HepG2 (cell line): ENCODE data around the gene MYO1G.

ENCODE experiments used
- BCLAF1 ChIP-seq: fragments of 450-650 bp; IDR thresholded peaks from 2 replicates; pipeline ENCODE4 v1.6.1; 2017; ENCODE audit warnings: mild to moderate bottlenecking
- CTCF ChIP-seq: sonication (generic); formaldehyde crosslinking; IDR thresholded peaks from 2 replicates; pipeline ENCODE4 v1.5.0; 2020; ENCODE audit warnings: mild to moderate bottlenecking, missing genetic modification reagents, moderate library complexity
- EP300 ChIP-seq, 3 experiments: sonication (generic) in 1 of 3; formaldehyde crosslinking in 1 of 3; IDR thresholded peaks; 2 replicates each; pipeline versions ENCODE4 v1.5.1 to v1.6.1; 2011 to 2020; ENCODE audit warnings: low read depth in 2 of 3, low read length in 2 of 3, borderline replicate concordance in 1 of 3, improper control_type of control experiment in 1 of 3, mild to moderate bottlenecking in 1 of 3, missing genetic modification reagents in 1 of 3, moderate library complexity in 1 of 3
- GABPA ChIP-seq, 2 experiments: IDR thresholded peaks; 2 replicates each; pipeline ENCODE4 v1.6.1; 2011 to 2016; ENCODE audit warnings: low read depth in 2 of 2, low read length in 1 of 2, missing biosample characterization in 1 of 2, missing genetic modification characterization in 1 of 2
- HIC2 ChIP-seq: sonication (generic); formaldehyde crosslinking; IDR thresholded peaks from 2 replicates; pipeline ENCODE4 v1.9.0; 2022; ENCODE audit warnings: low read depth, missing genetic modification reagents
- POLR2G ChIP-seq: fragments of 200-400 bp; formaldehyde crosslinking; IDR thresholded peaks from 2 replicates; pipeline ENCODE4 v1.6.1; 2018; ENCODE audit warnings: mild to moderate bottlenecking, low read depth, low read length, moderate library complexity
- SP1 ChIP-seq, 2 experiments: fragments of 450-650 bp in 1 of 2; sonication (generic) in 1 of 2; formaldehyde crosslinking in 1 of 2; IDR thresholded peaks; 2 replicates each; pipeline versions ENCODE4 v1.4.0 to v1.6.1; 2016 to 2020; ENCODE audit warnings: missing genetic modification reagents in 1 of 2
- ZFP41 ChIP-seq: sonication (generic); formaldehyde crosslinking; IDR thresholded peaks from 2 replicates; pipeline ENCODE4 v1.4.0; 2020; ENCODE audit warnings: mild to moderate bottlenecking, missing genetic modification reagents, borderline replicate concordance
- ZHX1 ChIP-seq: sonication (generic); formaldehyde crosslinking; IDR thresholded peaks from 2 replicates; pipeline ENCODE4 v1.8.1; 2022; ENCODE audit warnings: low read depth, mild to moderate bottlenecking, missing genetic modification reagents

GRCh38 chr7:44995555-44996493 lies 17.0 kb upstream of the MYO1G start:
- TF ChIP-seq POLR2G (no peak), HIC2 (CRISPR knock-in tag) (no peak), ZFP41 (no peak), SP1 (IDR thresholded peaks at IDR 0.05) (no peak), SP1 (CRISPR knock-in tag; IDR thresholded peaks at IDR 0.05) (no peak), ZHX1 (no peak), GABPA (IDR thresholded peaks at IDR 0.05; ENCODE audit: low read depth, low read length) (no peak), GABPA (CRISPR knock-in tag; IDR thresholded peaks at IDR 0.05; ENCODE audit: low read depth) (no peak), EP300 (IDR thresholded peaks at IDR 0.05; ENCODE audit: low read depth in 2 of 2, low read length in 2 of 2) (no peak), EP300 (CRISPR knock-in tag; IDR thresholded peaks at IDR 0.05; ENCODE audit: borderline replicate concordance) (no peak), BCLAF1 (no peak), CTCF (CRISPR knock-in tag) (no peak)
